Loucy (cell line): Measurements from ENCODE around the gene C12orf57.

Source experiments
- H2AFZ ChIP-seq: fragments of 200-600 bp; sonication (generic); 2 replicates; pipeline ENCODE4 v1.6.0; 2016; ENCODE audit warnings: antibody characterized with exemption, mild to moderate bottlenecking, low read length, moderate library complexity
- H3F3A ChIP-seq: fragments of 200-600 bp; 2 replicates; pipeline ENCODE4 v1.6.0; 2016; ENCODE audit warnings: antibody characterized with exemption, low read depth, mild to moderate bottlenecking
- H3K27me3 ChIP-seq: fragments of 200-600 bp; sonication (generic); 2 replicates; pipeline ENCODE4 v1.6.1; 2014; ENCODE audit warnings: low read length, mild to moderate bottlenecking; ENCODE audit not compliant: insufficient read depth, poor library complexity, severe bottlenecking
- H3K36me3 ChIP-seq: fragments of 200-600 bp; sonication (generic); 2 replicates; pipeline ENCODE4 v1.6.1; 2016; ENCODE audit warnings: low read length; ENCODE audit not compliant: insufficient read depth
- H3K4me1 ChIP-seq: fragments of 200-600 bp; sonication (generic); 2 replicates; pipeline ENCODE4 v1.5.1; 2014; ENCODE audit warnings: low read length, mild to moderate bottlenecking; ENCODE audit not compliant: insufficient read depth, poor library complexity, severe bottlenecking
- H3K4me2 ChIP-seq: fragments of 200-600 bp; sonication (generic); 2 replicates; pipeline ENCODE4 v1.6.0; 2014; ENCODE audit warnings: antibody characterized with exemption, low read length, low read depth, mild to moderate bottlenecking; ENCODE audit not compliant: poor library complexity, severe bottlenecking
- H3K4me3 ChIP-seq: fragments of 200-600 bp; sonication (generic); 2 replicates; pipeline ENCODE4 v1.5.1; 2014; ENCODE audit warnings: low read length, mild to moderate bottlenecking, mixed read lengths; ENCODE audit not compliant: poor library complexity, severe bottlenecking
- H3K79me2 ChIP-seq: fragments of 200-600 bp; sonication (generic); 2 replicates; pipeline ENCODE4 v1.6.1; 2014; ENCODE audit warnings: low read length; ENCODE audit not compliant: insufficient read depth
- H3K9ac ChIP-seq: fragments of 200-600 bp; sonication (generic); 2 replicates; pipeline ENCODE4 v1.6.0; 2014; ENCODE audit warnings: mild to moderate bottlenecking, low read depth, low read length, moderate library complexity; ENCODE audit not compliant: poor library complexity, severe bottlenecking
- H3K9me2 ChIP-seq: fragments of 200-600 bp; sonication (generic); replicated peaks from 2 replicates; pipeline ENCODE4 v1.6.1; 2016; ENCODE audit warnings: low read depth, low read length, mixed read lengths
- H3K9me3 ChIP-seq: fragments of 200-600 bp; sonication (generic); 2 replicates; pipeline ENCODE4 v1.6.1; 2014; ENCODE audit warnings: mild to moderate bottlenecking, antibody characterized with exemption, low read length, low read depth; ENCODE audit not compliant: insufficient read depth
- H4K20me1 ChIP-seq: fragments of 200-600 bp; sonication (generic); 2 replicates; pipeline ENCODE4 v1.6.0; 2014; ENCODE audit warnings: antibody characterized with exemption, low read length, mild to moderate bottlenecking; ENCODE audit not compliant: insufficient read depth, poor library complexity, severe bottlenecking
- CTCF ChIP-seq: fragments of 200-600 bp; sonication (generic); conservative IDR thresholded peaks from 2 replicates; pipeline ENCODE4 v1.5.1; 2014; ENCODE audit warnings: mild to moderate bottlenecking, antibody characterized with exemption, low read length
- EZH2phosphoT487 ChIP-seq: fragments of 200-600 bp; IDR thresholded peaks from 2 replicates; pipeline ENCODE4 v1.6.1; 2018; ENCODE audit warnings: antibody characterized with exemption, mild to moderate bottlenecking, moderate library complexity, borderline replicate concordance

Gene C12orf57

DNA sequence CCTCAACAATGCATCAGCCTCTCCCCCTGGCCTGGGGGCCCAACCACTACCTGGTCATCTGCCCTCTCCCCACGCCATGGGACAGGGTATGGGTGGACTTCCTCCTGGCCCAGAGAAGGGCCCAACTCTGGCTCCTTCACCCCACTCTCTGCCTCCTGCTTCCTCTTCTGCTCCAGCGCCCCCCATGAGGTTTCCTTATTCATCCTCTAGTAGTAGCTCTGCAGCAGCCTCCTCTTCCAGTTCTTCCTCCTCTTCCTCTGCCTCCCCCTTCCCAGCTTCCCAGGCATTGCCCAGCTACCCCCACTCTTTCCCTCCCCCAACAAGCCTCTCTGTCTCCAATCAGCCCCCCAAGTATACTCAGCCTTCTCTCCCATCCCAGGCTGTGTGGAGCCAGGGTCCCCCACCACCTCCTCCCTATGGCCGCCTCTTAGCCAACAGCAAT is 7.6 kb upstream of the C12orf57 start:
- no peaks in the 10 kb centered on the region for H3K9me2 ChIP-seq
- H4K20me1 ChIP-seq, result peaks cover 4% of the 10 kb centered on the region
- no peak for TF ChIP-seq CTCF
- TF ChIP-seq EZH2phosphoT487, result no peak
- H3K4me3 ChIP-seq, result peak overlapping the region; percentile 94
- H3K27me3 ChIP-seq, result no peaks in the 10 kb centered on the region
- peak overlapping the region; percentile 84 for H3K4me2 ChIP-seq
- H3K36me3 ChIP-seq, result peaks cover 23% of the 10 kb centered on the region; the same call in 1 of the 2 replicates
- H3K9me3 ChIP-seq, result no peaks in the 10 kb centered on the region
- H3K4me1 ChIP-seq, result peaks cover 15% of the 10 kb centered on the region
- H2AFZ ChIP-seq, result no peak overlapping the region
- peaks cover 11% of the 10 kb centered on the region; the same call in 1 of the 2 replicates for H3F3A ChIP-seq
- H3K9ac ChIP-seq, result peak overlapping the region; percentile 96
- H3K79me2 ChIP-seq, result peaks cover 46% of the 10 kb centered on the region

- Histone ChIP-seq H3K4me2 (peak overlapping the region; percentile 84), H4K20me1 (peaks cover 4% of the 10 kb centered on the region), H3K9me2 (no peaks in the 10 kb centered on the region), H3K79me2 (peaks cover 42% of the 10 kb centered on the region), H3K9me3 (no peaks in the 10 kb centered on the region), H3F3A (peaks cover 11% of the 10 kb centered on the region; the same call in 1 of the 2 replicates), H3K36me3 (peaks cover 23% of the 10 kb centered on the region; the same call in 1 of the 2 replicates), H3K4me3 (peak overlapping the region; percentile 94), H3K9ac (peak overlapping the region; percentile 96), H2AFZ (no peak overlapping the region), H3K27me3 (no peaks in the 10 kb centered on the region), H3K4me1 (peaks cover 15% of the 10 kb centered on the region)
- no peak for TF ChIP-seq CTCF
- TF ChIP-seq EZH2phosphoT487, result no peak
Measured at GRCh38 chr12:6936636-6937480, 7.0 kb upstream of the C12orf57 start.

GRCh38 chr12:6937481-6938352 is 6.1 kb upstream of the C12orf57 start:
- H4K20me1 ChIP-seq, result peaks cover 4% of the 10 kb centered on the region
- H3K4me3 ChIP-seq, result peak overlapping the region; percentile 94
- peaks cover 14% of the 10 kb centered on the region for H3K4me1 ChIP-seq
- TF ChIP-seq CTCF (peak; percentile 91), EZH2phosphoT487 (no peak)
- no peaks in the 10 kb centered on the region for H3K27me3 ChIP-seq
- H3K36me3 ChIP-seq, result peaks cover 23% of the 10 kb centered on the region; the same call in 1 of the 2 replicates
- peak overlapping the region; percentile 84 for H3K4me2 ChIP-seq
- H2AFZ ChIP-seq, result peak overlapping the region; percentile 82
- no peaks in the 10 kb centered on the region for H3K9me3 ChIP-seq
- no peaks in the 10 kb centered on the region for H3K9me2 ChIP-seq
- peaks cover 11% of the 10 kb centered on the region; the same call in 1 of the 2 replicates for H3F3A ChIP-seq
- peaks cover 33% of the 10 kb centered on the region for H3K79me2 ChIP-seq
- H3K9ac ChIP-seq, result peak overlapping the region; percentile 96
